NCI-H2107 (cell line): ENCODE results near the gene CBLN1.
"Not testable (repeated sequence)": the region's sequence is repeated elsewhere in the genome, so short reads cannot be mapped to it uniquely, and the experiment has no call there.

ENCODE experiments used
- DNase-seq: peaks from one replicate; lab custom pipeline; 2025; lab: John Stamatoyannopoulos, UW

Gene CBLN1

GRCh38 chr16:49277766-49278566 lies 3.7 kb downstream of the CBLN1 start:
- no peak for DNase-seq

- DNase-seq, result no peak
These were observed 4.3 kb downstream of the CBLN1 start for GRCh38 chr16:49277386-49277742.

- no peak for DNase-seq
These were observed 4.8 kb downstream of the CBLN1 start for GRCh38 chr16:49276646-49277385.

- no peak for DNase-seq
These were observed 5.8 kb downstream of the CBLN1 start for GRCh38 chr16:49275870-49276269.

- DNase-seq, result no peak
These were observed 6.4 kb downstream of the CBLN1 start for GRCh38 chr16:49275050-49275730.

- no peak for DNase-seq
These were observed 7.0 kb downstream of the CBLN1 start for GRCh38 chr16:49274591-49274990.

- no peak for DNase-seq
These were observed 7.9 kb downstream of the CBLN1 start for GRCh38 chr16:49273771-49274170.

GRCh38 chr16:49271363-49271762 lies 10.3 kb downstream of the CBLN1 start:
- DNase-seq, result no peak

- no peak for DNase-seq
These were observed 12.4 kb downstream of the CBLN1 start for GRCh38 chr16:49269201-49269600.

- DNase-seq, result no peak
These were observed 13.0 kb downstream of the CBLN1 start for GRCh38 chr16:49268667-49269066.

GRCh38 chr16:49262501-49262900 lies 19.1 kb downstream of the CBLN1 start:
- DNase-seq, result no peak

- no peak for DNase-seq
These were observed 19.7 kb downstream of the CBLN1 start for GRCh38 chr16:49261930-49262329.

GRCh38 chr16:49260956-49261530 lies 20.6 kb downstream of the CBLN1 start:
- no peak for DNase-seq

GRCh38 chr16:49260253-49260652 lies 21.4 kb downstream of the CBLN1 start:
- DNase-seq, result no peak

GRCh38 chr16:49259330-49259729 lies 22.3 kb downstream of the CBLN1 start:
- no peak for DNase-seq

- no peak for DNase-seq
These were observed 30.9 kb downstream of the CBLN1 start for GRCh38 chr16:49250689-49251088.

- no peak for DNase-seq
These were observed 33.4 kb downstream of the CBLN1 start for GRCh38 chr16:49248227-49248626.

- DNase-seq, result no peak
These were observed 45.4 kb downstream of the CBLN1 start for GRCh38 chr16:49236216-49236615.

GRCh38 chr16:49228335-49228734 lies 53.3 kb downstream of the CBLN1 start:
- DNase-seq, result not testable (repeated sequence)
